Measurements from ENCODE around the gene CNGA1. TPM values are rescaled to one million over a fixed set of nuclear protein-coding genes. Genes with fewer than 3 reads are reported as not detected.

The CNGA1 gene
- total RNA-seq, 2 donors from 2014 or later, result 0.28 TPM; not detected in 1

DNA sequence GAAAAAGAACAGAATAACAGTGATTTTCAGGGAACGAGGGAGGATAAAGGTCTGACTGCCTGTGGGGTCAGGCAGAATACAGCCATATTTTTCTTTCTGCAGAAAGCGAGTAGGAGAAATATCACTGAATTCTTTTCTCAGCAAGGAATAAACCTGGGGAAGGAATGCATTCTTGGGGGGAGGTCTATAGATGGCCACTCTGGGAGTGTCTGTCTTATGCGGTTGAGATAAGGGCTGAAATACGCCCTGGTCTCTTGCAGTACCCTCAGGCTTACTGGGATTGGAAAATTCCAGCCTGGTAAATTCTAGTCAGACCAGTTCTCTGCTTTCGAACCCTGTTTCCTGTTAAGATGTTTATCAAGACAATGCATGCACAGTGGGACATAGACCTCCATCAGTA, 26.3 kb downstream of the CNGA1 start:
- Histone ChIP-seq H3K4me3 (no peak overlapping the region), H3K27me3 (replicated peaks; ENCODE audit: insufficient read depth) (no peaks in the 10 kb centered on the region), H3K36me3 (no peaks in the 10 kb centered on the region), H3K27ac (no peak overlapping the region), H3K4me1 (ENCODE audit: control insufficient read depth in 1 of 2, low read depth in 2 of 2) (no peaks in the 10 kb centered on the region), H3K9me3 (peaks cover 5% of the 10 kb centered on the region)
- no peak for DNase-seq (ENCODE audit: low spot score)
- ATAC-seq (ENCODE audit: insufficient number of reproducible peaks, low FRiP score, low read depth), result no peak
- TF ChIP-seq, protein P1, sequence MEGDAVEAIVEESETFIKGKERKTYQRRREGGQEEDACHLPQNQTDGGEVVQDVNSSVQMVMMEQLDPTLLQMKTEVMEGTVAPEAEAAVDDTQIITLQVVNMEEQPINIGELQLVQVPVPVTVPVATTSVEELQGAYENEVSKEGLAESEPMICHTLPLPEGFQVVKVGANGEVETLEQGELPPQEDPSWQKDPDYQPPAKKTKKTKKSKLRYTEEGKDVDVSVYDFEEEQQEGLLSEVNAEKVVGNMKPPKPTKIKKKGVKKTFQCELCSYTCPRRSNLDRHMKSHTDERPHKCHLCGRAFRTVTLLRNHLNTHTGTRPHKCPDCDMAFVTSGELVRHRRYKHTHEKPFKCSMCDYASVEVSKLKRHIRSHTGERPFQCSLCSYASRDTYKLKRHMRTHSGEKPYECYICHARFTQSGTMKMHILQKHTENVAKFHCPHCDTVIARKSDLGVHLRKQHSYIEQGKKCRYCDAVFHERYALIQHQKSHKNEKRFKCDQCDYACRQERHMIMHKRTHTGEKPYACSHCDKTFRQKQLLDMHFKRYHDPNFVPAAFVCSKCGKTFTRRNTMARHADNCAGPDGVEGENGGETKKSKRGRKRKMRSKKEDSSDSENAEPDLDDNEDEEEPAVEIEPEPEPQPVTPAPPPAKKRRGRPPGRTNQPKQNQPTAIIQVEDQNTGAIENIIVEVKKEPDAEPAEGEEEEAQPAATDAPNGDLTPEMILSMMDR (IDR thresholded peaks at IDR 0.05), result no peak

DNA sequence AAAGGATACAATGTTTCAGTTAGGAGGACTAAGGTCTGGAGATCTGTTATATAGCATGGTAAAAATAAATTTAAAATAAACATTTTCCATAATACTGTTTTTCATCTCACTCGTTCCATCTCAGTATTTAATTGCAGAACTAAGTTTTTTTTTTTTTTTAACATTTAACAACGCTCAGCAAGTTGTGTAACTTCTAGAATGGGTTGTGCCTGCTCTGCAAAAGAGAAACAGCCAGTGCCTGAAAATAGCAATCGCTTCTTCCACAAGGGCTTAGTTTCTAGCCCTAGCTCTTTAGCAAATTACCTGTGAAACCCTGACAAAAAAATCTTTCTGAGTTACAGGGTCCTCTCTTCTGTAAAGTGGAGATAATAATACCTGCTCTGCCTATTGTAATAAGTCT, 41.9 kb downstream of the CNGA1 start:
- Histone ChIP-seq H3K27me3 (replicated peaks; ENCODE audit: insufficient read depth) (no peaks in the 10 kb centered on the region), H3K36me3 (no peaks in the 10 kb centered on the region), H3K9me3 (no peaks in the 10 kb centered on the region), H3K4me3 (no peak overlapping the region), H3K4me1 (ENCODE audit: control insufficient read depth in 1 of 2, low read depth in 2 of 2) (no peaks in the 10 kb centered on the region), H3K27ac (no peak overlapping the region)
- ATAC-seq (ENCODE audit: insufficient number of reproducible peaks, low FRiP score, low read depth), result no peak
- TF ChIP-seq, protein P1 (IDR thresholded peaks at IDR 0.05), result no peak
- no peak for DNase-seq (ENCODE audit: low spot score)

DNA sequence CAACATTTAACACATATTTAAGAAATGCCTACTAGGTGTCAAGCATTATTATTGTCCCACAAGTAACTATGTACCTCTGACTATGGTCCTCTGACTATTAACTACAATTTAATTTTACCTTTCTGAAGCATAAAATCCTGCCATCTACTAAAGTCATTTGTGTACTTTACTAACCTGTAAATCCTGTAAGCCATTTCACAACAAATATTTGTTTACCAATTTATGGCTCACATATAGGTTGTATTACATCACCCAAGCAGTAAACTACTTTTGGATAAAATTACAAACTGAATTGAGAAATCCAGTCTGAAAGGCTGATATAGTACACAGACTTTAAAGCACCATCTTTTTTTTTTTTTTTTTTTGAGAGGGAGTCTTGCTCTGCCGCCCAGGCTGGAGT, 43.8 kb downstream of the CNGA1 start:
- Histone ChIP-seq H3K9me3 (no peaks in the 10 kb centered on the region), H3K4me1 (ENCODE audit: control insufficient read depth in 1 of 2, low read depth in 2 of 2) (no peaks in the 10 kb centered on the region), H3K36me3 (no peaks in the 10 kb centered on the region), H3K27ac (no peak overlapping the region), H3K4me3 (no peak overlapping the region), H3K27me3 (replicated peaks; ENCODE audit: insufficient read depth) (no peaks in the 10 kb centered on the region)
- TF ChIP-seq, protein P1 (IDR thresholded peaks at IDR 0.05), result no peak
- DNase-seq (ENCODE audit: low spot score) (no peak), ATAC-seq (ENCODE audit: insufficient number of reproducible peaks, low FRiP score, low read depth) (no peak)

DNA sequence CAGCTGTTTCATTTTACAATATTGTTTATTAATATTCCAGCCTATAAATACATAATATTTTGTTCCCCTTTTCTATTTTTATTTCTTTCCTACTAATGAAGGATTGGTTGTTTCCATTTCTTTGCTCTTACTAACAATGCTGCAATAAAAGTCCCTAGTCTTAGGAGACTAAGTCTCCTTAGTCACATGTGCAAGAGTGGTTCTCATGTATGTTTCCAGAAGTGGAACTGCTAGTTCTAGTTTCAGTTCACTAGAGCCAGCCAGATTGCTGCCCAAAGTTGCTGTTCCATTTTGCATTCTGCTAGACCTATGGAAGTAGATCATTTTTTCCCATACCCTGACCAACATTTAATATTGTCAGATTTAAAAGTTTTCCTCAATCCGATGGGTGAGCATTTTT, 44.3 kb downstream of the CNGA1 start:
- DNase-seq (ENCODE audit: low spot score) (no peak), ATAC-seq (ENCODE audit: insufficient number of reproducible peaks, low FRiP score, low read depth) (no peak)
- TF ChIP-seq, protein P1 (IDR thresholded peaks at IDR 0.05), result no peak
- no peaks in the 10 kb centered on the region for H3K36me3 ChIP-seq
- no peak overlapping the region for H3K4me3 ChIP-seq
- H3K27ac ChIP-seq, result no peak overlapping the region
- no peaks in the 10 kb centered on the region for H3K9me3 ChIP-seq
- H3K4me1 ChIP-seq (ENCODE audit: control insufficient read depth in 1 of 2, low read depth in 2 of 2), result no peaks in the 10 kb centered on the region
- H3K27me3 ChIP-seq (replicated peaks; ENCODE audit: insufficient read depth), result no peaks in the 10 kb centered on the region

DNA sequence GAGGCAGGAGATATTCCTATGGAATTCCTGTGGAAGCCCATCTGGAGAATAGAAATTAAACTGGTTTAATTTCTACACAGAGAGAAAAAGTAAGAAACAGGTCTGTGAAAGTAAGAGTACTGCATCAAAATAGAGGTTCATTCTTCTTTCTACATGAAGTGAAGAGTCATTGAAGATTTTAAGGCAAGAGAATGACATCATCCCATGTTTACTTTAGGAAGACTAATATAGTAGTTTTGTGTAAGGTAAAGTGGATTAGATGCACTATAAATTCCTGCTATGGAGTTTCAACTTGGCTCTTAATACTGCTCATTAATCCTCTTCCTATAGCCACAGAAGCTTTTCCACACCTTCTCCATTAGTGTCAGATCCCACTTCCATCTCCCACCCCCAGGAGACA, 47.6 kb downstream of the CNGA1 start:
- ATAC-seq (ENCODE audit: insufficient number of reproducible peaks, low FRiP score, low read depth) (no peak), DNase-seq (ENCODE audit: low spot score) (no peak)
- H3K9me3 ChIP-seq, result no peaks in the 10 kb centered on the region
- no peaks in the 10 kb centered on the region for H3K27me3 ChIP-seq (replicated peaks; ENCODE audit: insufficient read depth)
- H3K4me1 ChIP-seq (ENCODE audit: control insufficient read depth in 1 of 2, low read depth in 2 of 2), result no peaks in the 10 kb centered on the region
- TF ChIP-seq, protein P1 (IDR thresholded peaks at IDR 0.05), result no peak
- no peak overlapping the region for H3K27ac ChIP-seq
- no peak overlapping the region for H3K4me3 ChIP-seq
- H3K36me3 ChIP-seq, result no peaks in the 10 kb centered on the region

Measured in thoracic aorta (tissue), 2 donors.